ENCODE measurements around the gene CRIM1.

The CRIM1 gene

DNA sequence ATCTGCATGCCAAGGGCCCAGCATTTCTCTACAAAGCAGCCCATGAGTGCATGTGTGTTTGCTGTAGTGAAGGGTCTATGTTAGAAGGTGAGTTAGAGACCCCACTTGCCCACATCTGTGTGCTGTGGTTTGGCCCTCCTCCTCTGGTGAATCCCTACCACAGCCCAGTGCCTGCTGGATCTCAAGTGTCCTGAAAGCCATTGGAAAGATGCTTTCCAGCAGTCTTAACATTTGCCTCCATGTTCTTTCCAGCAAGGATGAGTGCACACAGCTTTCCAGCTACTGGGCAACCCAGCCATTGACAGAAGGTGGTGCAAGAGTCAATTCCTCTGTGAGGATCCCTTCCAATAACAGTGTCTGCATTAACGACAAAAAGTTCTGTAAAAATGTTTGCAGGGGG lies 13.6 kb downstream of the CRIM1 start:
- H3K23ac ChIP-seq (ENCODE audit: low read depth, low read length, poor library complexity) = no peak overlapping the region
- H3K79me1 ChIP-seq (ENCODE audit: low read depth, low read length) = no peaks in the 10 kb centered on the region
- no peak overlapping the region for H3K4me3 ChIP-seq (ENCODE audit: low read length in 2 of 2)
- no CpG with 5 or more reads among the region's 1 CpG for WGBS, 2 donors (ENCODE audit: extremely low coverage in 2 of 2, insufficient read length in 2 of 2, insufficient replicate concordance in 1 of 2)
- no peaks in the 10 kb centered on the region for H3K36me3 ChIP-seq (replicated peaks in 1 of 2; ENCODE audit: control insufficient read depth in 2 of 2, insufficient read depth in 2 of 2, low read length in 2 of 2)
- no peak overlapping the region for H2BK15ac ChIP-seq (ENCODE audit: low read length)
- peaks cover 29 to 30% of the 10 kb centered on the region in 2 donors for H3K4me1 ChIP-seq (ENCODE audit: control insufficient read depth in 2 of 2, insufficient read depth in 1 of 2, low read depth in 1 of 2, low read length in 2 of 2)
- H3K9ac ChIP-seq (ENCODE audit: low read depth, low read length, poor library complexity) = no peak overlapping the region
- no peak overlapping the region for H2BK12ac ChIP-seq (ENCODE audit: low read length)
- H3K4ac ChIP-seq (ENCODE audit: low read length) = no peak overlapping the region
- H3K4me2 ChIP-seq (ENCODE audit: insufficient read depth, low read length, poor library complexity, severe bottlenecking) = no peak overlapping the region
- no peak overlapping the region for H3K14ac ChIP-seq (ENCODE audit: low read length)
- no peak overlapping the region for H4K8ac ChIP-seq (ENCODE audit: low read depth, low read length)
- H2BK120ac ChIP-seq (ENCODE audit: low read depth, low read length) = no peak overlapping the region
- H3K18ac ChIP-seq (ENCODE audit: low read length) = no peak overlapping the region
- no peak overlapping the region for H2AK5ac ChIP-seq (ENCODE audit: low read depth, low read length)
- no peak overlapping the region for H2BK5ac ChIP-seq (ENCODE audit: low read length)
- no peak overlapping the region for H4K91ac ChIP-seq (ENCODE audit: low read depth, low read length, poor library complexity)
- peak overlapping the region; percentile 13 for H2AFZ ChIP-seq (ENCODE audit: low read length)
- H3K9me3 ChIP-seq (replicated peaks in 1 of 2; ENCODE audit: control insufficient read depth in 2 of 2, insufficient read depth in 1 of 2, low read depth in 1 of 2, low read length in 2 of 2) = no peaks in the 10 kb centered on the region
- no peak for DNase-seq (ENCODE audit: low spot score)
- no peak overlapping the region for H3K27ac ChIP-seq (replicated peaks; ENCODE audit: low read length)
- H3K27me3 ChIP-seq (ENCODE audit: control insufficient read depth in 3 of 3, insufficient read depth in 3 of 3, low read depth in 1 of 3, low read length in 3 of 3) = no peaks in the 10 kb centered on the region

DNA sequence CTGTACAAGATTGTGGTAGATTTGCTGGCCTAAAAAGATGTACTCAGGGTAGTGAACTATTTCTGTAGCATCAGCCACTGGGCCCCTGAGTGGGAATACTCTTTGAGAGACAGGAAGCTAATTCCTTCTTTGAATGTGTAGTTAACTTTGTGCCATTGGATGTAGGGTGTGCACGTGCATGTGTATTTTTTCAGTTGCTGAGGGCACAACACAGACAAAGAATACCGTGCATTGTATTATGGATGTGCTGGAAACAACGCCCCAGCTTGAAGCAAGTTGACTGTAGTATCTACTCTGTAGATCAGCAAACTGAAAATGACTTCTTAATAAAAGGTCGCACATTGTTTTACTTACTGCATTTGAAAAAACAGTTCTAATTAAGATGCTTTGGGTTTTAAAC lies 14.1 kb downstream of the CRIM1 start:
- Histone ChIP-seq H2BK15ac (ENCODE audit: low read length) (no peak overlapping the region), H3K9ac (ENCODE audit: low read depth, low read length, poor library complexity) (no peak overlapping the region), H2AFZ (ENCODE audit: low read length) (peak overlapping the region; percentile 13), H3K4me1 (ENCODE audit: control insufficient read depth in 2 of 2, insufficient read depth in 1 of 2, low read depth in 1 of 2, low read length in 2 of 2) (peaks cover 29 to 30% of the 10 kb centered on the region in 2 donors), H3K4me3 (ENCODE audit: low read length in 2 of 2) (no peak overlapping the region), H3K79me1 (ENCODE audit: low read depth, low read length) (no peaks in the 10 kb centered on the region), H2AK5ac (ENCODE audit: low read depth, low read length) (no peak overlapping the region), H3K4me2 (ENCODE audit: insufficient read depth, low read length, poor library complexity, severe bottlenecking) (no peak overlapping the region), H3K36me3 (replicated peaks in 1 of 2; ENCODE audit: control insufficient read depth in 2 of 2, insufficient read depth in 2 of 2, low read length in 2 of 2) (no peaks in the 10 kb centered on the region), H2BK5ac (ENCODE audit: low read length) (no peak overlapping the region), H3K23ac (ENCODE audit: low read depth, low read length, poor library complexity) (no peak overlapping the region), H3K14ac (ENCODE audit: low read length) (no peak overlapping the region), H4K8ac (ENCODE audit: low read depth, low read length) (no peak overlapping the region), H3K9me3 (replicated peaks in 1 of 2; ENCODE audit: control insufficient read depth in 2 of 2, insufficient read depth in 1 of 2, low read depth in 1 of 2, low read length in 2 of 2) (no peaks in the 10 kb centered on the region), H2BK120ac (ENCODE audit: low read depth, low read length) (no peak overlapping the region), H3K18ac (ENCODE audit: low read length) (no peak overlapping the region), H3K27me3 (ENCODE audit: control insufficient read depth in 3 of 3, insufficient read depth in 3 of 3, low read depth in 1 of 3, low read length in 3 of 3) (no peaks in the 10 kb centered on the region), H2BK12ac (ENCODE audit: low read length) (no peak overlapping the region), H3K4ac (ENCODE audit: low read length) (no peak overlapping the region), H3K27ac (replicated peaks; ENCODE audit: low read length) (no peak overlapping the region), H4K91ac (ENCODE audit: low read depth, low read length, poor library complexity) (no peak overlapping the region)
- no peak for DNase-seq (ENCODE audit: low spot score)
- no CpG with 5 or more reads among the region's 4 CpGs for WGBS, 2 donors (ENCODE audit: extremely low coverage in 2 of 2, insufficient read length in 2 of 2, insufficient replicate concordance in 1 of 2)

DNA sequence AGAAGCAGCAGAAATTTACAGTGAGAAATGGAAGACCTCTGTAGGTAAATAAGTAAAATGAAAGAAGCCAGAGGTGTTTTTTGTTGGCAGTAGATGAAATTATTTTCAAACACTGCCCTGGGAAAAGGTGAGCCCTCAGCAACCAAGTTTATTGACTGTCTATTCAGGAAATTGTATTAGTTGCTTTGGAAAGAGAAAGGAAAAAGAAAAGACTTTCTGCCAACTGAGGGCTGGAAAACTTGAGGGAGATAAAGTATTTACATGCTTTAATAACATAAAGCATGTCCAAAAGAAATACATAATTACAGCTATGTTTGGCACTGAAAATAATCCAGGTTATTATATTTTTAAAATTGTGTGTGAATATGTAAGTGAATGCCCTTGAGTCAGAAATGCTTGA lies 14.7 kb downstream of the CRIM1 start:
- Histone ChIP-seq H2AK5ac (ENCODE audit: low read depth, low read length) (no peak overlapping the region), H3K27me3 (ENCODE audit: control insufficient read depth in 3 of 3, insufficient read depth in 3 of 3, low read depth in 1 of 3, low read length in 3 of 3) (no peaks in the 10 kb centered on the region), H3K23ac (ENCODE audit: low read depth, low read length, poor library complexity) (no peak overlapping the region), H3K18ac (ENCODE audit: low read length) (no peak overlapping the region), H3K4ac (ENCODE audit: low read length) (no peak overlapping the region), H4K8ac (ENCODE audit: low read depth, low read length) (no peak overlapping the region), H3K14ac (ENCODE audit: low read length) (no peak overlapping the region), H2BK5ac (ENCODE audit: low read length) (no peak overlapping the region), H2AFZ (ENCODE audit: low read length) (no peak overlapping the region), H3K36me3 (replicated peaks in 1 of 2; ENCODE audit: control insufficient read depth in 2 of 2, insufficient read depth in 2 of 2, low read length in 2 of 2) (no peaks in the 10 kb centered on the region), H3K9me3 (replicated peaks in 1 of 2; ENCODE audit: control insufficient read depth in 2 of 2, insufficient read depth in 1 of 2, low read depth in 1 of 2, low read length in 2 of 2) (no peaks in the 10 kb centered on the region), H3K4me2 (ENCODE audit: insufficient read depth, low read length, poor library complexity, severe bottlenecking) (no peak overlapping the region), H3K79me1 (ENCODE audit: low read depth, low read length) (no peaks in the 10 kb centered on the region), H3K9ac (ENCODE audit: low read depth, low read length, poor library complexity) (no peak overlapping the region), H4K91ac (ENCODE audit: low read depth, low read length, poor library complexity) (no peak overlapping the region), H2BK12ac (ENCODE audit: low read length) (no peak overlapping the region), H3K4me3 (ENCODE audit: low read length in 2 of 2) (no peak overlapping the region), H3K4me1 (ENCODE audit: control insufficient read depth in 2 of 2, insufficient read depth in 1 of 2, low read depth in 1 of 2, low read length in 2 of 2) (peaks cover 29 to 30% of the 10 kb centered on the region in 2 donors), H3K27ac (replicated peaks; ENCODE audit: low read length) (no peak overlapping the region), H2BK120ac (ENCODE audit: low read depth, low read length) (no peak overlapping the region), H2BK15ac (ENCODE audit: low read length) (no peak overlapping the region)
- DNase-seq (ENCODE audit: low spot score) = no peak

DNA sequence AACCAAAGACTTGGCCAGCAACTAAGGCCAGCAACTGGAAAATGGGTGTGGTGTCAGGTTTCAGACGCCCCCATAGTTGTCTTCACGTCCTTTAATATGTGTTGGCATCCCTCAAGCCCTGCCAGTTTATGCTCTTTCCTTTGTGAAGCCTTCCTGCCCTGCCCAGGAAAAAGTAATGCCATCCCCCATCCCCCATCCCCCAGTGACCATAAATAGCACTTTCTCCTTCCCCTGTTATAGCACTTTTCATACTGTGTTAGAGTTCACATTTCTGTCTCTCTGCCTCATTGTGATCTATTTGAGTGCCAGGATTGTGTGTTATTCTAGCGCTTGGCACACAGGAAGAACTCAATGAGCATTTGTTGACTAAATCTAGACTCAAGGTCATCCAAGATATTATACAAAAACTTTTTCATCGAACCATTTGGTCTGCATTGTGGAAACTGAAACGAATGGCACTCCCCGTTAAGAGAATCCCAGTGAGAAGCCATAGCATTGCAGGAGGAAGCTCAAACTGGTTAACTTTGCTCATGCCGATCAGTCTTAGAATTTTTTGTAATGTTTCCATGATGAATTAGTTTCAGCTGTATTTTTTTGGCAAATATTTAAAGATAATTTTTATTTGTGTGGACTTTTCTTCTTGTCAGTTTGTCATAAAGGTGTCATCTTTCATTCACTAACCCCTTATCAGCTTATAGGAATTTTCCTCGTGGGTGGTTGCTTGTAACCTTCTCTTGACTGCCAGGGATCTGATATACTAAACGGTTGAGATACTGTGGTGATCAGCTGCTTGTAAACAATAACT lies 15.7 kb downstream of the CRIM1 start:
- no peak overlapping the region for H4K8ac ChIP-seq (ENCODE audit: low read depth, low read length)
- H3K4me1 ChIP-seq (ENCODE audit: control insufficient read depth in 2 of 2, insufficient read depth in 1 of 2, low read depth in 1 of 2, low read length in 2 of 2) = peaks cover 30 to 31% of the 10 kb centered on the region in 2 donors
- no peaks in the 10 kb centered on the region for H3K79me1 ChIP-seq (ENCODE audit: low read depth, low read length)
- no peak overlapping the region for H3K9ac ChIP-seq (ENCODE audit: low read depth, low read length, poor library complexity)
- no peak for DNase-seq (ENCODE audit: low spot score)
- no peak overlapping the region for H4K91ac ChIP-seq (ENCODE audit: low read depth, low read length, poor library complexity)
- no peaks in the 10 kb centered on the region for H3K27me3 ChIP-seq (ENCODE audit: control insufficient read depth in 3 of 3, insufficient read depth in 3 of 3, low read depth in 1 of 3, low read length in 3 of 3)
- peak overlapping the region; percentile 25 for H3K27ac ChIP-seq (replicated peaks; ENCODE audit: low read length)
- H3K4me2 ChIP-seq (ENCODE audit: insufficient read depth, low read length, poor library complexity, severe bottlenecking) = no peak overlapping the region
- H3K4me3 ChIP-seq (ENCODE audit: low read length in 2 of 2) = no peak overlapping the region
- H2BK5ac ChIP-seq (ENCODE audit: low read length) = no peak overlapping the region
- H3K23ac ChIP-seq (ENCODE audit: low read depth, low read length, poor library complexity) = no peak overlapping the region
- H2BK15ac ChIP-seq (ENCODE audit: low read length) = no peak overlapping the region
- H3K4ac ChIP-seq (ENCODE audit: low read length) = no peak overlapping the region
- no peak overlapping the region for H3K14ac ChIP-seq (ENCODE audit: low read length)
- no peaks in the 10 kb centered on the region for H3K9me3 ChIP-seq (replicated peaks in 1 of 2; ENCODE audit: control insufficient read depth in 2 of 2, insufficient read depth in 1 of 2, low read depth in 1 of 2, low read length in 2 of 2)
- no peak overlapping the region for H2BK120ac ChIP-seq (ENCODE audit: low read depth, low read length)
- H2AFZ ChIP-seq (ENCODE audit: low read length) = no peak overlapping the region
- no CpG with 5 or more reads among the region's 9 CpGs for WGBS, 2 donors (ENCODE audit: extremely low coverage in 2 of 2, insufficient read length in 2 of 2, insufficient replicate concordance in 1 of 2)
- no peak overlapping the region for H2AK5ac ChIP-seq (ENCODE audit: low read depth, low read length)
- H3K36me3 ChIP-seq (replicated peaks in 1 of 2; ENCODE audit: control insufficient read depth in 2 of 2, insufficient read depth in 2 of 2, low read length in 2 of 2) = no peaks in the 10 kb centered on the region
- no peak overlapping the region for H3K18ac ChIP-seq (ENCODE audit: low read length)
- no peak overlapping the region for H2BK12ac ChIP-seq (ENCODE audit: low read length)
